ENCODE data around the gene KCNAB1. TPM values are rescaled to one million over a fixed set of nuclear protein-coding genes. Genes with fewer than 3 reads are reported as not detected.
"Not testable (repeated sequence)": the region's sequence is repeated elsewhere in the genome, so short reads cannot be mapped to it uniquely, and the experiment has no call there.

The KCNAB1 gene
- total RNA-seq, 2 donors from 2014 or later, result 0.07 to 0.74 TPM

DNA sequence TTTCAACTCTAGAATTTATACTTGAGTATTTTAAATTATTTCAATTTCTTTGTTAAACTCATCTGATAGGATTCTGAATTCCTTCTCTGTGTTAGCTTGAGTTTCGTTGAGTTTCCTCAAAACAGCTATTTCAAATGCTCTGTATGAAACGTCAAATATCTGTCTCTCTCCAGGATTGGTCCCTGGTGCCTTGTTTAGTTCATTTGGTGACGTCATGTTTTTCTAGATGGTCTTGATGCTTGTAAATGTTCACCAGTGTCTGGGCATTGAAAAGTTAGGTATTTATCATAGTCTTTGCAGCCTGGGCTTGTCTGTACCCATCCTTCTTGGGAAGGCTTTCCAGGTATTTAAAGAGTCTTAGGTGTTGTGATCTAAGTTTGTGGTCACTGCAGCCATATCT is 151.1 kb downstream of the KCNAB1 start:
- no peak overlapping the region for H3K4me3 ChIP-seq
- no peaks in the 10 kb centered on the region for H3K36me3 ChIP-seq
- no peaks in the 10 kb centered on the region for H3K27me3 ChIP-seq
- H3K9ac ChIP-seq (ENCODE audit: low read depth in 2 of 2, low read length in 2 of 2), result no peak overlapping the region
- TF ChIP-seq, protein P1, sequence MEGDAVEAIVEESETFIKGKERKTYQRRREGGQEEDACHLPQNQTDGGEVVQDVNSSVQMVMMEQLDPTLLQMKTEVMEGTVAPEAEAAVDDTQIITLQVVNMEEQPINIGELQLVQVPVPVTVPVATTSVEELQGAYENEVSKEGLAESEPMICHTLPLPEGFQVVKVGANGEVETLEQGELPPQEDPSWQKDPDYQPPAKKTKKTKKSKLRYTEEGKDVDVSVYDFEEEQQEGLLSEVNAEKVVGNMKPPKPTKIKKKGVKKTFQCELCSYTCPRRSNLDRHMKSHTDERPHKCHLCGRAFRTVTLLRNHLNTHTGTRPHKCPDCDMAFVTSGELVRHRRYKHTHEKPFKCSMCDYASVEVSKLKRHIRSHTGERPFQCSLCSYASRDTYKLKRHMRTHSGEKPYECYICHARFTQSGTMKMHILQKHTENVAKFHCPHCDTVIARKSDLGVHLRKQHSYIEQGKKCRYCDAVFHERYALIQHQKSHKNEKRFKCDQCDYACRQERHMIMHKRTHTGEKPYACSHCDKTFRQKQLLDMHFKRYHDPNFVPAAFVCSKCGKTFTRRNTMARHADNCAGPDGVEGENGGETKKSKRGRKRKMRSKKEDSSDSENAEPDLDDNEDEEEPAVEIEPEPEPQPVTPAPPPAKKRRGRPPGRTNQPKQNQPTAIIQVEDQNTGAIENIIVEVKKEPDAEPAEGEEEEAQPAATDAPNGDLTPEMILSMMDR (IDR thresholded peaks at IDR 0.05), result no peak
- DNase-seq, result no peak
- no peaks in the 10 kb centered on the region for H3K9me3 ChIP-seq
- intact Hi-C loops (cut with DNase I), result no loop called here
- no peaks in the 10 kb centered on the region for H3K4me1 ChIP-seq
- no peak overlapping the region for H3K27ac ChIP-seq

- Histone ChIP-seq H3K9ac (ENCODE audit: low read depth in 2 of 2, low read length in 2 of 2) (no peak overlapping the region), H3K9me3 (no peaks in the 10 kb centered on the region), H3K4me1 (no peaks in the 10 kb centered on the region), H3K27ac (no peak overlapping the region), H3K27me3 (no peaks in the 10 kb centered on the region), H3K36me3 (no peaks in the 10 kb centered on the region), H3K4me3 (no peak overlapping the region)
- no peak for DNase-seq
- TF ChIP-seq, protein P1 (IDR thresholded peaks at IDR 0.05), result no peak
- intact Hi-C loops (cut with DNase I), result no loop called here
Observed at GRCh38 chr3:156271995-156272719, 151.8 kb downstream of the KCNAB1 start.

DNA sequence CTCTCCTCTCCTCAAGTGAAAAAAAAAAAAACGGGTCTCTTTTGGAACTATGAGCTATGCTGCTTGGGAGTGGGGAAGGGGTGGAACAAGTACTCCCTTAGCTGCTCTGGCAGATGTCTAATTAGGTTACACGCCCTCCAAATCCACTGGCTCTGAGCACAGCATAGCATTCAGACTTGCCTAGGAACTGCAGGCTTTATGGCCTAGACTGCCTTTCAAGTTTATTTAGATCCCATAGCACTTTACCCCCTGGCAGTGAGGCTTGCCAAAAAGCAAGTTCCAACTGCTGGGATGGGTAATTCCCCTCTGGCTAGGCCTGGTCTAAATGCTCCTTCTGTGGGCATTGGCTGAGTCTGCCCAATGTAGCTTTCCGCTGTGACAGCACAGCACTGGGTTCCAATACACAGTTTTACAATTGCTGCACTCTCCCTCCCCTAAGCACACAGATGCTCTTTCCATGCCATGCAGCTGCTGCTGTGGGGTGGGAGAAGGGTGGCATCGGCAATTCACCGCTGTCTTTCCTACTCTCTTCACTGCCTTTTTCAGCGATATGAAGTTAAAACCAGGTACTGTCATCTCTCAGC is 152.8 kb downstream of the KCNAB1 start:
- Histone ChIP-seq H3K9ac (ENCODE audit: low read depth in 2 of 2, low read length in 2 of 2) (no peak overlapping the region), H3K9me3 (no peaks in the 10 kb centered on the region), H3K27ac (no peak overlapping the region), H3K4me3 (no peak overlapping the region), H3K36me3 (no peaks in the 10 kb centered on the region), H3K4me1 (no peaks in the 10 kb centered on the region), H3K27me3 (no peaks in the 10 kb centered on the region)
- intact Hi-C loops (cut with DNase I), result no loop called here
- TF ChIP-seq, protein P1 (IDR thresholded peaks at IDR 0.05), result no peak
- DNase-seq, result no peak

DNA sequence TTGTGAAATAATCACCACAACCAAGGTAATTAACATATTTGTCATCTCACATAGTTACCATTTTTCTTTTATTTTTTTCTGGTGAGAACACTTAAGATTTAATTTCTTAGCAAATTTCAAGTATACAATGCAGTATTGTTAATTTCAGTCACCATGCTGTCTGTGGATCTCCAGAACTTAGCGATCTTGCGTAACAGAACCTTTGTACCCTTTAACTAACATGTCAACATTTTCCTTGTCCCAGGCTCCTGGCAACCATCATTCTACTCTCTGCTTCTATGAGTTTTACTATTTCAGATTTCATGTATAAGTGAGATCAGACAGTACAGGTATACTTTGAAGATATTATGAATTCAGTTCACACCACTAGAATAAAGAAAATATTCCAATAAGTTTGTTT is 154.4 kb downstream of the KCNAB1 start:
- TF ChIP-seq, protein P1 (IDR thresholded peaks at IDR 0.05), result no peak
- H3K9ac ChIP-seq (ENCODE audit: low read depth in 2 of 2, low read length in 2 of 2), result no peak overlapping the region
- no peaks in the 10 kb centered on the region for H3K36me3 ChIP-seq
- DNase-seq, result no peak
- no peak overlapping the region for H3K4me3 ChIP-seq
- no peak overlapping the region for H3K27ac ChIP-seq
- no peaks in the 10 kb centered on the region for H3K4me1 ChIP-seq
- H3K9me3 ChIP-seq, result no peaks in the 10 kb centered on the region
- intact Hi-C loops (cut with DNase I), result no loop called here
- H3K27me3 ChIP-seq, result no peaks in the 10 kb centered on the region

GRCh38 chr3:156284637-156285036 is 164.3 kb downstream of the KCNAB1 start:
- H3K4me1 ChIP-seq; H3K27ac ChIP-seq; intact Hi-C loops (cut with DNase I); H3K4me3 ChIP-seq; H3K9ac ChIP-seq (ENCODE audit: low read depth in 2 of 2, low read length in 2 of 2); DNase-seq; H3K27me3 ChIP-seq; H3K9me3 ChIP-seq; H3K36me3 ChIP-seq: not testable (repeated sequence)

GRCh38 chr3:156285626-156286025 is 165.2 kb downstream of the KCNAB1 start:
- Histone ChIP-seq H3K4me1 (no peaks in the 10 kb centered on the region), H3K9ac (ENCODE audit: low read depth in 2 of 2, low read length in 2 of 2) (no peak overlapping the region), H3K27me3 (peaks cover 2% of the 10 kb centered on the region), H3K27ac (no peak overlapping the region), H3K4me3 (no peak overlapping the region), H3K36me3 (no peaks in the 10 kb centered on the region), H3K9me3 (no peaks in the 10 kb centered on the region)
- TF ChIP-seq, protein P1 (IDR thresholded peaks at IDR 0.05), result no peak
- intact Hi-C loops (cut with DNase I), result no loop called here
- no peak for DNase-seq

Data from colonic mucosa (tissue), 4 donors.